ENCODE measurements around the gene TSKS.

The TSKS gene

GRCh38 chr19:49775742-49776370 is 12.8 kb upstream of the TSKS start (continued):
- no peak for TF ChIP-seq GLI2 (tag by site-specific recombination; IDR thresholded peaks at IDR 0.05; ENCODE audit: borderline replicate concordance, low read depth)
- no peak for TF ChIP-seq ZNF26 (tag by site-specific recombination; IDR thresholded peaks at IDR 0.05)

- no peaks in the 10 kb centered on the region for H3K9me3 ChIP-seq (ENCODE audit: control insufficient read depth, insufficient read depth, low read depth, low read length)
- ChIA-PET POLR2A (no interaction called here), CTCF (interaction anchor here (0.7 kb wide), 1 partner anchor 102 kb away, joined by 3 read pairs; no protein-coding TSS in a partner anchor)
- TF ChIP-seq PRDM2 (tag by site-specific recombination; IDR thresholded peaks at IDR 0.05; ENCODE audit: borderline replicate concordance): no peak
- TF ChIP-seq ZNF510 (tag by site-specific recombination; IDR thresholded peaks at IDR 0.05; ENCODE audit: insufficient replicate concordance): no peak
- TF ChIP-seq ZNF514 (tag by site-specific recombination; IDR thresholded peaks at IDR 0.05): no peak
- TF ChIP-seq ZNF324 (tag by site-specific recombination; IDR thresholded peaks at IDR 0.05): no peak
- TF ChIP-seq ZBTB48 (tag by site-specific recombination; IDR thresholded peaks at IDR 0.05): no peak
- TF ChIP-seq ZNF121 (tag by site-specific recombination; IDR thresholded peaks at IDR 0.05): peak; percentile 49; the same call in 1 of the 2 replicates
- no peak overlapping the region for H3K4me3 ChIP-seq (ENCODE audit: low read depth, low read length)
- H3K27ac ChIP-seq (ENCODE audit: extremely low read depth, low read depth, low read length): no peak overlapping the region
- no peaks in the 10 kb centered on the region for H3K4me1 ChIP-seq (ENCODE audit: control insufficient read depth, insufficient read depth, low read length)
- peaks cover 9 to 11% of the 10 kb centered on the region in 2 experiments; a peak in 2 of 3 replicates for H3K36me3 ChIP-seq (ENCODE audit: control insufficient read depth in 2 of 2, insufficient read depth in 1 of 2, low read length in 2 of 2)
Measured at GRCh38 chr19:49774969-49775368, 11.9 kb upstream of the TSKS start.

GRCh38 chr19:49773663-49774350 is 10.7 kb upstream of the TSKS start:
- no peaks in the 10 kb centered on the region for H3K9me3 ChIP-seq (ENCODE audit: control insufficient read depth, insufficient read depth, low read depth, low read length)
- no peaks in the 10 kb centered on the region for H3K4me1 ChIP-seq (ENCODE audit: control insufficient read depth, insufficient read depth, low read length)
- no peak for TF ChIP-seq REST (tag by site-specific recombination; IDR thresholded peaks at IDR 0.05)
- TF ChIP-seq ZNF623 (tag by site-specific recombination; IDR thresholded peaks at IDR 0.05): peak; percentile 99
- TF ChIP-seq ZNF138 (tag by site-specific recombination; IDR thresholded peaks at IDR 0.05; ENCODE audit: borderline replicate concordance): no peak
- no peak for TF ChIP-seq ZFP69B (tag by site-specific recombination; IDR thresholded peaks at IDR 0.05)
- no peak for TF ChIP-seq HOXD13 (CRISPR knock-in tag; IDR thresholded peaks at IDR 0.05; ENCODE audit: borderline replicate concordance)
- TF ChIP-seq ZBTB8A (tag by site-specific recombination; IDR thresholded peaks at IDR 0.05): no peak
- no peak for TF ChIP-seq BCL11A (tag by site-specific recombination; IDR thresholded peaks at IDR 0.05; ENCODE audit: low read depth)
- peak; percentile 56; the same call in 1 of the 2 replicates for TF ChIP-seq ZNF16 (tag by site-specific recombination; IDR thresholded peaks at IDR 0.05; ENCODE audit: low read depth)
- TF ChIP-seq ZNF785 (tag by site-specific recombination; IDR thresholded peaks at IDR 0.05): no peak
- no peak overlapping the region for H3K4me3 ChIP-seq (ENCODE audit: low read depth, low read length)
- CTCF ChIA-PET: interaction anchor here (0.6 kb wide), 1 partner anchor 788 kb away, joined by 4 read pairs; no protein-coding TSS in a partner anchor
- H3K27ac ChIP-seq (ENCODE audit: extremely low read depth, low read depth, low read length): no peak overlapping the region
- POLR2A ChIA-PET: no interaction called here
- peaks cover 9 to 11% of the 10 kb centered on the region in 2 experiments; a peak in 2 of 3 replicates for H3K36me3 ChIP-seq (ENCODE audit: control insufficient read depth in 2 of 2, insufficient read depth in 1 of 2, low read length in 2 of 2)
